Cardiac muscle cell (in vitro differentiated cells and primary cell): ENCODE measurements around the gene PLAC1. TPM values are rescaled to one million over a fixed set of nuclear protein-coding genes. Genes with fewer than 3 reads are reported as not detected.

Source experiments
- DNase-seq, 2 donors: peaks; one replicate each; pipeline versions ENCODE4 v3.0.0 to v3.0.0-alpha.2; 2010 to 2017; ENCODE audit warnings: low read depth in 1 of 2, low spot score in 1 of 2
- H3K27ac ChIP-seq: fragments of 200-600 bp; sonication (generic); 2 replicates; pipeline ENCODE4 v1.5.1; 2016
- H3K27me3 ChIP-seq: fragments of 200-600 bp; sonication (generic); 2 replicates; pipeline ENCODE4 v1.6.0; 2016; ENCODE audit warnings: control low read depth
- H3K36me3 ChIP-seq: fragments of 200-600 bp; sonication (generic); 2 replicates; pipeline ENCODE4 v1.5.1; 2016; ENCODE audit warnings: control low read depth
- H3K4me1 ChIP-seq: fragments of 200-600 bp; sonication (generic); 2 replicates; pipeline ENCODE4 v1.8.1; 2017; ENCODE audit warnings: low read depth, mild to moderate bottlenecking, mixed run types
- H3K4me3 ChIP-seq: fragments of 200-600 bp; sonication (generic); 2 replicates; pipeline ENCODE4 v1.5.1; 2016; ENCODE audit warnings: mild to moderate bottlenecking
- H3K9me3 ChIP-seq: fragments of 200-600 bp; sonication (generic); 2 replicates; pipeline ENCODE4 v1.5.1; 2017; ENCODE audit warnings: low read depth, mild to moderate bottlenecking, control low read depth
- polyA plus RNA-seq: library from polyadenylated mRNA; unstranded; fragments of >200 nt; fragmentation: Nextera tagmentation; extraction: Ambion mirVana; gene quantifications from 2 replicates; pipeline ENCODE4 v1.2.1, GENCODE V29; 2016
- total RNA-seq: library from RNA; depleted of rRNA; stranded (reverse); fragments of >200 nt; gene quantifications from 2 replicates; pipeline ENCODE4 v1.2.3, GENCODE V29; 2016
- TF ChIP-seq, protein P1 (sequence below): IDR thresholded peaks from 2 replicates; pipeline ENCODE4 v1.5.1; 2012; ENCODE audit warnings: low read depth, mild to moderate bottlenecking, low read length

PLAC1 gene
- total and polyA plus RNA-seq, 2 experiments from 2014 or later = 1.2 to 2.0 TPM

DNA sequence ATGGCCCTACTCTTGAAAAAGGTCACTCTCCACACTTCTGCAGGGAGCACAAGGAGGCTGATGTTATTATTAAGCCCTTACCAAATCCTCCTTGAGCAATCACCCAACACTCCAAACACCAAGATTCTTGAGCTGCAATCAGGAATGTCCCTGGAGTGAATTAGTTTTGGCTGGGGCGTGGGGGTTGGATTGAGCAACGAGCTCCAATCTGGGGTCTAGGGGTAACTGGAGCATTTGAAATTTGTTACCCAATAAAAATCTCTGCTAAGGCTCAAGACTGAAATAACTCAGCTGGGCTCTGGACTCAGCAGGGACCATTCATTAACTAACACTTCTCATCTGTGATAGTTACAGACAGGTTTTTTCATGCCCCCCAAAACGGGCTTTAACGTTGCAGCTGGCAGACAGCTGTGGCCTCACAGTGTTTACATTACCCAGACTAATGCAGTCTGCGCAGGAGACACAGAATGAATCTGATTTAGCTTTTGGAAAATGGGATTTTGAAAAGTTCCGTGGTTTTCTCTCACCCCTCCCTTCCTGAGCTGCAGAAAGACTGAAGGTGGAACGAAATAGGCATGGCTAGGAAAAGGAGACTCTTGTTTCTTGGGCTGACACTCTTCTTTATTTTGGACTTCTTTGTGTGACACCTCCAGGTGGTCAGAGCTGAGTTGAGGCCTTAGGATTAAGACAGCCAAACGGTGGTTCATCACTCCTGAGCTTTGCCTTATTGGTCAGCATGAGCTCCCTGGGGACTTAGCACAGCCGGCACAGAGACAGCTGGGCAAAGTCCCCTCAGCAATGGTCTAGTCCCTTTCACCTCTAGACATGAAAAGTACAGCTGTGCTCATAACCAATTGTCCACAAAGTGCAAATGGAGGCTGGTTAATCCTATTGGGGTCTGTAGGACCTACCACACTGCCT is 26.6 kb downstream of the PLAC1 start:
- H3K4me3 ChIP-seq = no peak overlapping the region
- TF ChIP-seq, protein P1, sequence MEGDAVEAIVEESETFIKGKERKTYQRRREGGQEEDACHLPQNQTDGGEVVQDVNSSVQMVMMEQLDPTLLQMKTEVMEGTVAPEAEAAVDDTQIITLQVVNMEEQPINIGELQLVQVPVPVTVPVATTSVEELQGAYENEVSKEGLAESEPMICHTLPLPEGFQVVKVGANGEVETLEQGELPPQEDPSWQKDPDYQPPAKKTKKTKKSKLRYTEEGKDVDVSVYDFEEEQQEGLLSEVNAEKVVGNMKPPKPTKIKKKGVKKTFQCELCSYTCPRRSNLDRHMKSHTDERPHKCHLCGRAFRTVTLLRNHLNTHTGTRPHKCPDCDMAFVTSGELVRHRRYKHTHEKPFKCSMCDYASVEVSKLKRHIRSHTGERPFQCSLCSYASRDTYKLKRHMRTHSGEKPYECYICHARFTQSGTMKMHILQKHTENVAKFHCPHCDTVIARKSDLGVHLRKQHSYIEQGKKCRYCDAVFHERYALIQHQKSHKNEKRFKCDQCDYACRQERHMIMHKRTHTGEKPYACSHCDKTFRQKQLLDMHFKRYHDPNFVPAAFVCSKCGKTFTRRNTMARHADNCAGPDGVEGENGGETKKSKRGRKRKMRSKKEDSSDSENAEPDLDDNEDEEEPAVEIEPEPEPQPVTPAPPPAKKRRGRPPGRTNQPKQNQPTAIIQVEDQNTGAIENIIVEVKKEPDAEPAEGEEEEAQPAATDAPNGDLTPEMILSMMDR = no peak
- H3K36me3 ChIP-seq = no peaks in the 10 kb centered on the region
- H3K27me3 ChIP-seq = no peaks in the 10 kb centered on the region
- peak in 1 of 2 donors; percentile 86 for DNase-seq
- H3K9me3 ChIP-seq = no peaks in the 10 kb centered on the region
- peaks cover 17% of the 10 kb centered on the region for H3K4me1 ChIP-seq
- H3K27ac ChIP-seq = no peak overlapping the region

GRCh38 chrX:134628663-134629062 is 29.6 kb downstream of the PLAC1 start:
- Histone ChIP-seq H3K4me3 (no peak overlapping the region), H3K9me3 (no peaks in the 10 kb centered on the region), H3K27me3 (no peaks in the 10 kb centered on the region), H3K36me3 (no peaks in the 10 kb centered on the region), H3K4me1 (peaks cover 19% of the 10 kb centered on the region), H3K27ac (peak overlapping the region; percentile 49)
- DNase-seq = peak in 1 of 2 donors; percentile 55
- TF ChIP-seq, protein P1 = no peak

GRCh38 chrX:134626434-134626833 is 31.8 kb downstream of the PLAC1 start:
- peaks cover 19% of the 10 kb centered on the region for H3K4me1 ChIP-seq
- TF ChIP-seq, protein P1 = no peak
- no peak overlapping the region for H3K27ac ChIP-seq
- H3K4me3 ChIP-seq = no peak overlapping the region
- no peaks in the 10 kb centered on the region for H3K27me3 ChIP-seq
- H3K9me3 ChIP-seq = no peaks in the 10 kb centered on the region
- H3K36me3 ChIP-seq = no peaks in the 10 kb centered on the region
- DNase-seq = no peak

DNA sequence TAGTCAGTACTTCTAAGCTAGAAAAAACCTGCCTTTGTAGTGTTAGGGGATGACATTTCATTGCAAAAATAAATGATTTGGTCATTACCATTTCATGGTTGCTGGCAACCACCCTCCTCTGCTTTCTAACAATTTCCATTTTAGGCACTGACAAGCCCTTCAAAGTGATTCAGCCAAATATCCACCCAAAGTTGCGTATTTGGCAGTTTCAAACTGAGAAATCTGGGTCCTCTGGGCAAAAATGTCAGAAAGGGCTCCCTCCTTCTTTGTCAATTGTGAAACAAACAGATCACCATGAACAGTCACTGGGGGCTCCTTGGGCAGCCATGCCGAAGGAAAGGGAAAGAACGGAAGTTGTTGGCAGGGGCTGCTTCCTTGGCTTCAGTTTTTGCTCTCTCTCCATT is 33.0 kb downstream of the PLAC1 start:
- DNase-seq = no peak
- Histone ChIP-seq H3K9me3 (no peaks in the 10 kb centered on the region), H3K4me1 (peaks cover 19% of the 10 kb centered on the region), H3K36me3 (no peaks in the 10 kb centered on the region), H3K27me3 (no peaks in the 10 kb centered on the region), H3K4me3 (no peak overlapping the region), H3K27ac (no peak overlapping the region)
- TF ChIP-seq, protein P1 = no peak

GRCh38 chrX:134624046-134624430 is 34.2 kb downstream of the PLAC1 start:
- TF ChIP-seq, protein P1 = no peak
- Histone ChIP-seq H3K9me3 (no peaks in the 10 kb centered on the region), H3K4me3 (no peak overlapping the region), H3K4me1 (peaks cover 17% of the 10 kb centered on the region), H3K27me3 (no peaks in the 10 kb centered on the region), H3K36me3 (no peaks in the 10 kb centered on the region), H3K27ac (no peak overlapping the region)
- DNase-seq = no peak
